ENCODE results near the gene AQP12B. TPM values are rescaled to one million over a fixed set of nuclear protein-coding genes. Genes with fewer than 3 reads are reported as not detected.

Gene AQP12B
- total and polyA plus RNA-seq, 2 of the 13 experiments (the other 11 are each of a cell fraction or from before 2014, with no cell fraction given) = not detected

DNA sequence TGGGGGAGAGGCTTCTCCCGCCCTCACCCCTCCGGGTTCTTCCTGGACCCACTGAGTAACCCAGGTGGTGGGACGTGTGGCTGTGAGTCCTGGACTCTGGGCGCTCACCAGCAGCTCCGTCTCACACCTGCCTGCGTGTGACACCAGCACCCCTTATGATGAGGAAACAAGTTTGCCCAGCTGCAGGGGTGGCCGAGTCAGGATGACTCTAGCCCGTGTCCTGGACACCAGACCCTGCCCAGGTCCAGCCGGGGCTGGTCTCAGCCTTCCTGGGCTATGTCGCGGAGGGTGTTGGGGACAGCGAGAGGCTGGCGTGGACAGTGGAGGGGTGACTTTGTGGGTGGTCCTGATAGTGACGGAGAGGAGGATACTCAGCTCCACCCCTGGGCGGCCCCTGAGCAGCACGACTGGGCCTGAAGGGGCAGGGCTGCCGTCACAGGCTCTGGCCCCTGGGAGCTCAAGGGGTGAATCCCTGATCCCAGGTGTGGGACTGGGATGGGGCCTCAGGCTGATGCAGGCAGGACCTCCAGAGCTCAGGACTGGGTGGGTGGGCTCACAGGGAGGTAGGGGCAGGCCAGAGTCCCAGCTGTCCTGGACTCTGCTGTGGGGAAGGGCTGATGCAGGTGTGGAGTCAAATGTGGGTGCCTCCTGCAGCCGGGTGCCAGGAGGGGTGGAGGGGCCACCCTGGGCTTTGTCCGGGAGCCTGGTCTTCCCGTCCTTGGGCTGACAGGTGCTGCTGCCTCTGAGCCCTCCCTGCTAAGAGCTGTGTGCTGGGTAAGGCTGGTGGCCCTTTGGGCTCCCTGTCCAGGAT is 53.7 kb downstream of the AQP12B start (continued):
- TF ChIP-seq, protein P1, sequence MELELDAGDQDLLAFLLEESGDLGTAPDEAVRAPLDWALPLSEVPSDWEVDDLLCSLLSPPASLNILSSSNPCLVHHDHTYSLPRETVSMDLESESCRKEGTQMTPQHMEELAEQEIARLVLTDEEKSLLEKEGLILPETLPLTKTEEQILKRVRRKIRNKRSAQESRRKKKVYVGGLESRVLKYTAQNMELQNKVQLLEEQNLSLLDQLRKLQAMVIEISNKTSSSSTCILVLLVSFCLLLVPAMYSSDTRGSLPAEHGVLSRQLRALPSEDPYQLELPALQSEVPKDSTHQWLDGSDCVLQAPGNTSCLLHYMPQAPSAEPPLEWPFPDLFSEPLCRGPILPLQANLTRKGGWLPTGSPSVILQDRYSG (CRISPR knock-in tag; IDR thresholded peaks at IDR 0.05) = no peak
- no peak for TF ChIP-seq ZNF644 (CRISPR knock-in tag; IDR thresholded peaks at IDR 0.05; ENCODE audit: low read depth)
- TF ChIP-seq, protein P2, sequence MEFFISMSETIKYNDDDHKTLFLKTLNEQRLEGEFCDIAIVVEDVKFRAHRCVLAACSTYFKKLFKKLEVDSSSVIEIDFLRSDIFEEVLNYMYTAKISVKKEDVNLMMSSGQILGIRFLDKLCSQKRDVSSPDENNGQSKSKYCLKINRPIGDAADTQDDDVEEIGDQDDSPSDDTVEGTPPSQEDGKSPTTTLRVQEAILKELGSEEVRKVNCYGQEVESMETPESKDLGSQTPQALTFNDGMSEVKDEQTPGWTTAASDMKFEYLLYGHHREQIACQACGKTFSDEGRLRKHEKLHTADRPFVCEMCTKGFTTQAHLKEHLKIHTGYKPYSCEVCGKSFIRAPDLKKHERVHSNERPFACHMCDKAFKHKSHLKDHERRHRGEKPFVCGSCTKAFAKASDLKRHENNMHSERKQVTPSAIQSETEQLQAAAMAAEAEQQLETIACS (CRISPR knock-in tag; IDR thresholded peaks at IDR 0.05) = no peak
- TF ChIP-seq SAFB2 (CRISPR knock-in tag; IDR thresholded peaks at IDR 0.05; ENCODE audit: borderline replicate concordance, low read depth) = 0 out of 2 replicates have a peak, but pooled peaks have one; percentile 9
- TF ChIP-seq, protein P3, sequence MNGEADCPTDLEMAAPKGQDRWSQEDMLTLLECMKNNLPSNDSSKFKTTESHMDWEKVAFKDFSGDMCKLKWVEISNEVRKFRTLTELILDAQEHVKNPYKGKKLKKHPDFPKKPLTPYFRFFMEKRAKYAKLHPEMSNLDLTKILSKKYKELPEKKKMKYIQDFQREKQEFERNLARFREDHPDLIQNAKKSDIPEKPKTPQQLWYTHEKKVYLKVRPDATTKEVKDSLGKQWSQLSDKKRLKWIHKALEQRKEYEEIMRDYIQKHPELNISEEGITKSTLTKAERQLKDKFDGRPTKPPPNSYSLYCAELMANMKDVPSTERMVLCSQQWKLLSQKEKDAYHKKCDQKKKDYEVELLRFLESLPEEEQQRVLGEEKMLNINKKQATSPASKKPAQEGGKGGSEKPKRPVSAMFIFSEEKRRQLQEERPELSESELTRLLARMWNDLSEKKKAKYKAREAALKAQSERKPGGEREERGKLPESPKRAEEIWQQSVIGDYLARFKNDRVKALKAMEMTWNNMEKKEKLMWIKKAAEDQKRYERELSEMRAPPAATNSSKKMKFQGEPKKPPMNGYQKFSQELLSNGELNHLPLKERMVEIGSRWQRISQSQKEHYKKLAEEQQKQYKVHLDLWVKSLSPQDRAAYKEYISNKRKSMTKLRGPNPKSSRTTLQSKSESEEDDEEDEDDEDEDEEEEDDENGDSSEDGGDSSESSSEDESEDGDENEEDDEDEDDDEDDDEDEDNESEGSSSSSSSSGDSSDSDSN (CRISPR knock-in tag; IDR thresholded peaks at IDR 0.05) = 0 out of 2 replicates have a peak, but pooled peaks have one; percentile 19
- TF ChIP-seq ZNF660 (CRISPR knock-in tag; IDR thresholded peaks at IDR 0.05; ENCODE audit: borderline replicate concordance, low read depth) = no peak
- no peak for TF ChIP-seq ZNF251 (CRISPR knock-in tag; IDR thresholded peaks at IDR 0.05)
- no peak for TF ChIP-seq GFI1 (CRISPR knock-in tag; IDR thresholded peaks at IDR 0.05; ENCODE audit: borderline replicate concordance)
- TF ChIP-seq, protein P4, sequence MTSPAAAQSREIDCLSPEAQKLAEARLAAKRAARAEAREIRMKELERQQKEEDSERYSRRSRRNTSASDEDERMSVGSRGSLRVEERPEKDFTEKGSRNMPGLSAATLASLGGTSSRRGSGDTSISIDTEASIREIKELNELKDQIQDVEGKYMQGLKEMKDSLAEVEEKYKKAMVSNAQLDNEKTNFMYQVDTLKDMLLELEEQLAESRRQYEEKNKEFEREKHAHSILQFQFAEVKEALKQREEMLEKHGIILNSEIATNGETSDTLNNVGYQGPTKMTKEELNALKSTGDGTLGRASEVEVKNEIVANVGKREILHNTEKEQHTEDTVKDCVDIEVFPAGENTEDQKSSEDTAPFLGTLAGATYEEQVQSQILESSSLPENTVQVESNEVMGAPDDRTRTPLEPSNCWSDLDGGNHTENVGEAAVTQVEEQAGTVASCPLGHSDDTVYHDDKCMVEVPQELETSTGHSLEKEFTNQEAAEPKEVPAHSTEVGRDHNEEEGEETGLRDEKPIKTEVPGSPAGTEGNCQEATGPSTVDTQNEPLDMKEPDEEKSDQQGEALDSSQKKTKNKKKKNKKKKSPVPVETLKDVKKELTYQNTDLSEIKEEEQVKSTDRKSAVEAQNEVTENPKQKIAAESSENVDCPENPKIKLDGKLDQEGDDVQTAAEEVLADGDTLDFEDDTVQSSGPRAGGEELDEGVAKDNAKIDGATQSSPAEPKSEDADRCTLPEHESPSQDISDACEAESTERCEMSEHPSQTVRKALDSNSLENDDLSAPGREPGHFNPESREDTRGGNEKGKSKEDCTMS (CRISPR knock-in tag; conservative IDR thresholded peaks at IDR 0.05) = no peak
- TF ChIP-seq, protein P5, sequence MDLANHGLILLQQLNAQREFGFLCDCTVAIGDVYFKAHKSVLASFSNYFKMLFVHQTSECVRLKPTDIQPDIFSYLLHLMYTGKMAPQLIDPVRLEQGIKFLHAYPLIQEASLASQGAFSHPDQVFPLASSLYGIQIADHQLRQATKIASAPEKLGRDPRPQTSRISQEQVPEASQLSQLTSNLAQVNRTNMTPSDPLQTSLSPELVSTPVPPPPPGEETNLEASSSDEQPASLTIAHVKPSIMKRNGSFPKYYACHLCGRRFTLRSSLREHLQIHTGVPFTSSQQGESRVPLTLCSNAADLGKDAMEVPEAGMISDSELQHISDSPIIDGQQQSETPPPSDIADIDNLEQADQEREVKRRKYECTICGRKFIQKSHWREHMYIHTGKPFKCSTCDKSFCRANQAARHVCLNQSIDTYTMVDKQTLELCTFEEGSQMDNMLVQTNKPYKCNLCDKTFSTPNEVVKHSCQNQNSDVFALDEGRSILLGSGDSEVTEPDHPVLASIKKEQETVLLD (CRISPR knock-in tag; IDR thresholded peaks at IDR 0.05; ENCODE audit: low read depth) = no peak

Data from HepG2 (cell line).